ENCODE measurements around the gene ADAMTS5.

The ADAMTS5 gene

GRCh38 chr21:26967062-26967913 is at the start of gene ADAMTS5:
Gene ADAMTS5 (minus strand): TSS chr21:26967088. CDS start chr21:26966391, 697 bp downstream.
- no peak for TF ChIP-seq CTCF (IDR thresholded peaks at IDR 0.05; ENCODE audit: borderline replicate concordance, insufficient read depth, low read depth, low read length)
- no peak within 1 kb of the TSS for H3K4me3 ChIP-seq (ENCODE audit: low read depth, low read length)

GRCh38 chr21:27001526-27001925 is 34.6 kb upstream of the ADAMTS5 start:
- no peak overlapping the region for H3K4me3 ChIP-seq (ENCODE audit: low read depth, low read length)
- TF ChIP-seq CTCF (IDR thresholded peaks at IDR 0.05; ENCODE audit: borderline replicate concordance, insufficient read depth, low read depth, low read length): no peak

- H3K4me3 ChIP-seq (ENCODE audit: low read depth, low read length): no peak overlapping the region
- TF ChIP-seq CTCF (IDR thresholded peaks at IDR 0.05; ENCODE audit: borderline replicate concordance, insufficient read depth, low read depth, low read length): no peak
Measured at GRCh38 chr21:26983576-26983975, 16.7 kb upstream of the ADAMTS5 start.

- no peak overlapping the region for H3K4me3 ChIP-seq (ENCODE audit: low read depth, low read length)
- no peak for TF ChIP-seq CTCF (IDR thresholded peaks at IDR 0.05; ENCODE audit: borderline replicate concordance, insufficient read depth, low read depth, low read length)
Measured at GRCh38 chr21:26982767-26983166, 15.9 kb upstream of the ADAMTS5 start.

- TF ChIP-seq CTCF (IDR thresholded peaks at IDR 0.05; ENCODE audit: borderline replicate concordance, insufficient read depth, low read depth, low read length): no peak
Measured at GRCh38 chr21:26977746-26978145, 10.9 kb upstream of the ADAMTS5 start.

GRCh38 chr21:26973226-26973625 is 6.3 kb upstream of the ADAMTS5 start:
- no peak for TF ChIP-seq CTCF (IDR thresholded peaks at IDR 0.05; ENCODE audit: borderline replicate concordance, insufficient read depth, low read depth, low read length)

More at GRCh38 chr21:26977746-26978145, 10.9 kb upstream of the ADAMTS5 start:
- no peak overlapping the region for H3K4me3 ChIP-seq (ENCODE audit: low read depth, low read length)

GRCh38 chr21:26972192-26972591 is 5.3 kb upstream of the ADAMTS5 start:
- no peak overlapping the region for H3K4me3 ChIP-seq (ENCODE audit: low read depth, low read length)
- no peak for TF ChIP-seq CTCF (IDR thresholded peaks at IDR 0.05; ENCODE audit: borderline replicate concordance, insufficient read depth, low read depth, low read length)

More at GRCh38 chr21:26973226-26973625, 6.3 kb upstream of the ADAMTS5 start:
- H3K4me3 ChIP-seq (ENCODE audit: low read depth, low read length): no peak overlapping the region
